ENCODE data around the gene KRABD2. TPM values are rescaled to one million over a fixed set of nuclear protein-coding genes. Genes with fewer than 3 reads are reported as not detected.

Gene KRABD2

DNA sequence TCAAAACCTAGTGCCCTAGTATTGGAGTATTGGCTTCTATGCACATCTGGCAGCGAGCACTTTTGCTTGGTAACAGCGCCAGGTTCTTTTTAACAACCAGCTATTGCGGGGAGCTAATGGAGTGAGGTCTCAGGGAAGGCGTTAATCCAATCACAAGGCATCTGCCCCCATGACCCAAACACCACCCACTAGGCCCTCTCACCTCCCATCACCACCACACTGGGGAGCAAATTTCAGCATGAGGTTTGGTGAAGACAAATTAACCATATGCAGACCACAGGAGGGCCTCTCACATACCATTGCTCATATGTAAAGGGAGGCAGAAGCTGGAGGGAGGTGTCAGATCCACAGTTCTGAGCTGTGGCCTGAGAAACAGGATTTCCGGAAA, 37.8 kb downstream of the KRABD2 start:
- TF ChIP-seq, protein P1, sequence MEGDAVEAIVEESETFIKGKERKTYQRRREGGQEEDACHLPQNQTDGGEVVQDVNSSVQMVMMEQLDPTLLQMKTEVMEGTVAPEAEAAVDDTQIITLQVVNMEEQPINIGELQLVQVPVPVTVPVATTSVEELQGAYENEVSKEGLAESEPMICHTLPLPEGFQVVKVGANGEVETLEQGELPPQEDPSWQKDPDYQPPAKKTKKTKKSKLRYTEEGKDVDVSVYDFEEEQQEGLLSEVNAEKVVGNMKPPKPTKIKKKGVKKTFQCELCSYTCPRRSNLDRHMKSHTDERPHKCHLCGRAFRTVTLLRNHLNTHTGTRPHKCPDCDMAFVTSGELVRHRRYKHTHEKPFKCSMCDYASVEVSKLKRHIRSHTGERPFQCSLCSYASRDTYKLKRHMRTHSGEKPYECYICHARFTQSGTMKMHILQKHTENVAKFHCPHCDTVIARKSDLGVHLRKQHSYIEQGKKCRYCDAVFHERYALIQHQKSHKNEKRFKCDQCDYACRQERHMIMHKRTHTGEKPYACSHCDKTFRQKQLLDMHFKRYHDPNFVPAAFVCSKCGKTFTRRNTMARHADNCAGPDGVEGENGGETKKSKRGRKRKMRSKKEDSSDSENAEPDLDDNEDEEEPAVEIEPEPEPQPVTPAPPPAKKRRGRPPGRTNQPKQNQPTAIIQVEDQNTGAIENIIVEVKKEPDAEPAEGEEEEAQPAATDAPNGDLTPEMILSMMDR (IDR thresholded peaks at IDR 0.05; ENCODE audit: low read depth): no peak

DNA sequence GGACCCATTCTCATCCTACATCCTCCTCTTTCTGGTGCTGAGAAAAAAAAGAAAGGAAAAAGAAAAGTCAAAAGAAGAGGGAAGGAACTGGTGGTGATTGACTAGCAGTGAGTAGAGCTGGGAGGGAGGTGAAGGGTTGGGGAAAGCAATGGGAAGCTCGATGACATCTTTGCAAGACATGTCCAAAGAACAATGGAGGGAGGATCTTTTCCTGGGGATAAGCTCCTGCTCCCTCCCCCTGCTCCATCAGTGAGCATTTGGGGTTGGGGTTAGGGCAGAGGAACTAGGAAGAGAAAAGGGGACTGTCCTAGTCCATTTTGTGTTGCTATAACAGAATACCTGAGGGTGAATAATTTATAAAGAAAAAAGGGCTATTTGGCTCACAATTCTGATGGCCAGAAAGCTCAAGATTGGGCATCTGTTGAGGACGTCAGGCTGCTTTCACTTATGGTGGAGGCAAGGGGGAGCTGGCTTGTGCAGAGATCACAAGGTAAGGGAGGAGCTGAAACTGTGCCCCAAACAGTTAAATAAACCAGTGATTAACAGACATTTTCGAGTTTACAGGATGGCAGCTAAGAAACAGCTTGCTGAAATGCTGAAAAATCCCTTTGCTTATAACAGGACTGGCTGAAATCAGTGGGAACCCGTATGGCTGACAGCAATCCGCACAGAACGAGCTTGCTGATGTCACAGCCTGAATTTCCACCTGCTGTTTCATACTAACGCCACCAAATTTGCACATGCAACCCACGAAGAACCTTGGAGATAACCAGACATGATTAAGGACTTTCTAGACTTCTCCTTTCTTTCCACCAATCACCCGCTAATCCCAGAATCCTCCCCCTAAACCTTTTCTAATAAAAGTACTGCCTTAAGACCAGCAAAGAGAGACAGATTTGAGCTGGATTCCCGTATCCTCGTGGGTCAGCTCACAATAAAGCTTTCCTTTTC, 38.4 kb downstream of the KRABD2 start:
- TF ChIP-seq, protein P1 (IDR thresholded peaks at IDR 0.05; ENCODE audit: low read depth): no peak

DNA sequence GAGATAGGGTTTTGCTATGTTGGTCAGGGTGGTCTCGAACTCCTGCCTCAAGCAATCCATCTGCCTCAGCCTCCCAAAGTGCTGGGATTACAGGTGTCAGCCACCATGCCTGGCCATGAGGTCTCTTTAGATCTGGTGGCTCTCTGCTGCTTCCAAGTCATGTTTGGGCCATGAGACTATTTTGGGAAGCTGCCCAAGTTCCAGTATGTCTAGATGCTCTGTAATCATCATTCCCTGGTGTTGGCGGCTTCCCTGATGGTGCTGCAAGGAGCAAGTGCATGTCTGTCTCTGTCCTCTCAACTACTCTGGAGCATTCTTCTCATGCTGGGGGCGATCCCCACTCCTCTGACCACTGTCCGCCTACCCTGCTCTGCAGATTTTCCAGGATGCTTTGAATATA, 43.2 kb downstream of the KRABD2 start:
- TF ChIP-seq, protein P1 (IDR thresholded peaks at IDR 0.05; ENCODE audit: low read depth): no peak

DNA sequence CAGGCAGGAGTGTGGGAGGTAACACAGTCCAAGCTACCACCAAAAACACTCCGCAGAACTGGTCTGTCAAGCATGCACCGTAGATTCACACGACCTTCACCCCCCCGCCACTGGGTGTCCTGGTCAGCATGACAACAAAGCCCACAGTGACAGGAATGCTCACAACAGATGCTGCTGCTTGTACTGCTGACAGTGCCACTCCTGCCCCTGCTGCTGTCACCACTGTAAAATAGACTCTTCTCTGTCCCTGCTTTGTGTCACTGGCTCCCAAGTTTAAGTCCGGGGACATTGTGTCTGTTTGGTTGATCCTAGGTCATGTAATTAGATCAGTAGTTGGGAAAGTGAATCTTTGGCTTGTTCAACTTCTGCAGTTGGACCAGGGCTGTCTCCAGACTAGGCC, 43.8 kb downstream of the KRABD2 start:
- TF ChIP-seq, protein P1 (IDR thresholded peaks at IDR 0.05; ENCODE audit: low read depth): no peak

DNA sequence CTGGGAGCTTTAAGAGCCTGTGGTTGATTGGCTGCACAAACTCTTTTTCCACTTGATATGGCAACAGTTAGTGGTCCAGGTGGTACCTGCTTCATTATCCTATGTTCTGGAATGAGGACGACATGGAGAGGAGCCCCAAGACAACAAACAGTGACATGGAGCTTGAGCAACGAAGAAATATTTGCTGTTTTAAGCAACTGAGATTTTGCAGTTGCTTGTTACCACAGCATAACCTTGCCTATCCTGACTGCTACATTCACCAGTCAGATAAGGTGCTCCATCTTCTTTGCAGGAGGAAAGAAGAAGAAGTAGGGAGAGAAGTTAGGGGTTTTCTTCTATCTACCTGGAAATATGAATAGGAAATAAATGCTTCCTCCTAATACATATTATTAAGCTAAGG, 44.4 kb downstream of the KRABD2 start:
- TF ChIP-seq, protein P1 (IDR thresholded peaks at IDR 0.05; ENCODE audit: low read depth): no peak

DNA sequence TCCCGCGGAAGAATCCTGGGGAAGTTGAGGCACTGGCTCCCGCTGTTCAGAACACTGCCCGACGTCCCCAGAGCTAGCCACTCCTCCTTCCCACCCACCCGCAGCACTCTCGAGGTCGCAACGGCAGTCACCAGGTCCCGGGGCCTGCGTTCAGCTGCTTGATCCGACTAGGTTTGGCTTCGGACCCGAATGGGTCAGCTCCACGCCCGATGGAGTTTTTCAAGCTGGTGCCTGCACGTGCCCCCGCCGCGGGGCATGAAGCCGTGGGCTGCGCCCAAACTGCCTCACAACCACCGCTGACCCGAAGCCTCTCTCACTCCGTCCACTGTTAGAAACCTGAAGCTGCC, 49.2 kb downstream of the KRABD2 start:
- TF ChIP-seq, protein P1 (IDR thresholded peaks at IDR 0.05; ENCODE audit: low read depth): no peak

Small RNA genes lying within 50 kb of the gene (small RNA-seq; reads per million reads assigned to genes)
- gene RF00265: not detected

Other genes starting within 250 kb of the KRABD2 start
- 100 to 1,000 TPM in 3 of 4 donors, 10 to 100 TPM in 1; 95.2 to 186 (median 121) TPM for gene PER1, start 224.3 kb downstream of the KRABD2 start, total RNA-seq
- gene VAMP2, start 213.8 kb downstream of the KRABD2 start, total RNA-seq: 10 to 100 TPM; 18.6 to 45.2 (median 23.4) TPM
- 10 to 100 TPM; 14.3 to 23.8 (median 20.4) TPM for gene TMEM107, start 200.3 kb downstream of the KRABD2 start, total RNA-seq
- 10 to 100 TPM in 2 of 4 donors, 1 to 10 TPM in 2; 2.9 to 10.4 (median 9.3) TPM for gene BORCS6, start 186.5 kb downstream of the KRABD2 start, total RNA-seq
- 1 to 10 TPM in 3 of 4 donors, not detected in 1; 1.3 to 3.4 (median 2.2) TPM for gene AURKB, start 166.1 kb downstream of the KRABD2 start, total RNA-seq
- gene CTC1, start 128.6 kb downstream of the KRABD2 start, total RNA-seq: 10 to 100 TPM; 11.6 to 17.6 (median 14.9) TPM
- 10 to 100 TPM in 3 of 4 donors, 1 to 10 TPM in 1; 7.5 to 20.9 (median 12.0) TPM for gene PFAS, start 127.4 kb downstream of the KRABD2 start, total RNA-seq
- gene RANGRF, start 88.0 kb downstream of the KRABD2 start, total RNA-seq: 10 to 100 TPM; 16.5 to 23.2 (median 19.0) TPM
- 1 to 10 TPM; 1.7 to 8.1 (median 2.4) TPM for gene SLC25A35, start 81.3 kb downstream of the KRABD2 start, total RNA-seq
- gene ARHGEF15, start 66.5 kb downstream of the KRABD2 start, total RNA-seq: 10 to 100 TPM; 20.3 to 73.1 (median 36.9) TPM
- gene ODF4, start 36.9 kb downstream of the KRABD2 start, total RNA-seq: not detected
- gene RPL26, start 6.5 kb upstream of the KRABD2 start, total RNA-seq: 1,000 to 10,000 TPM; 2,871 to 4,677 (median 3,762) TPM
- not detected for gene RNF222, start 21.1 kb upstream of the KRABD2 start, total RNA-seq
- gene NDEL1, start 59.2 kb upstream of the KRABD2 start, total RNA-seq: 10 to 100 TPM; 58.3 to 80.4 (median 67.3) TPM

All from subcutaneous adipose tissue (tissue), 4 donors.